HEK293 (cell line): ENCODE measurements around the gene ZNF48.
A peak's percentile ranks its signal among the peaks of the same experiment; 100 is the strongest.

Experiments
- GFI1B ChIP-seq: fragments of 450-650 bp; formaldehyde crosslinking; IDR thresholded peaks from 2 replicates; pipeline ENCODE4 v1.5.1; 2016; ENCODE audit warnings: missing biosample characterization, missing genetic modification characterization
- GLI2 ChIP-seq: fragments of 450-650 bp; formaldehyde crosslinking; IDR thresholded peaks from 2 replicates; pipeline ENCODE4; 2017; ENCODE audit warnings: missing biosample characterization, missing genetic modification characterization, low read depth, borderline replicate concordance
- HOXC10 ChIP-seq: sonication (generic); formaldehyde crosslinking; IDR thresholded peaks from 2 replicates; pipeline ENCODE4 v1.8.1; 2023; ENCODE audit warnings: mild to moderate bottlenecking, missing genetic modification reagents
- HOXD13 ChIP-seq: sonication (generic); formaldehyde crosslinking; IDR thresholded peaks from 2 replicates; pipeline ENCODE4 v1.8.0; 2022; ENCODE audit warnings: missing genetic modification reagents, borderline replicate concordance
- PBX3 ChIP-seq: sonication (generic); formaldehyde crosslinking; IDR thresholded peaks from 2 replicates; pipeline ENCODE4 v1.8.1; 2022; ENCODE audit warnings: mild to moderate bottlenecking, moderate library complexity, missing genetic modification reagents
- PRDM10 ChIP-seq: fragments of 450-650 bp; formaldehyde crosslinking; IDR thresholded peaks from 2 replicates; pipeline ENCODE4 v1.5.1; 2016; ENCODE audit warnings: missing biosample characterization, missing genetic modification characterization
- RBAK ChIP-seq: fragments of 450-650 bp; formaldehyde crosslinking; IDR thresholded peaks from 2 replicates; pipeline ENCODE4 v1.5.1; 2016; ENCODE audit warnings: missing biosample characterization, missing genetic modification characterization
- SP3 ChIP-seq: fragments of 450-650 bp; formaldehyde crosslinking; IDR thresholded peaks from 2 replicates; pipeline ENCODE4 v1.5.1; 2016; ENCODE audit warnings: missing biosample characterization, missing genetic modification characterization
- TRIM28 ChIP-seq: IDR thresholded peaks from 2 replicates; pipeline ENCODE4 v1.6.1; 2011; ENCODE audit warnings: low read length, control low read depth, borderline replicate concordance
- ZBTB17 ChIP-seq: fragments of 450-650 bp; formaldehyde crosslinking; IDR thresholded peaks from 2 replicates; pipeline ENCODE4 v1.5.1; 2016; ENCODE audit warnings: missing biosample characterization, missing genetic modification characterization
- ZBTB20 ChIP-seq: fragments of 450-650 bp; formaldehyde crosslinking; IDR thresholded peaks from 2 replicates; pipeline ENCODE4 v1.5.1; 2016; ENCODE audit warnings: missing biosample characterization, missing genetic modification characterization
- ZBTB6 ChIP-seq: fragments of 450-650 bp; formaldehyde crosslinking; IDR thresholded peaks from 2 replicates; pipeline ENCODE4 v1.5.1; 2017; ENCODE audit warnings: missing biosample characterization, missing genetic modification characterization
- ZEB2 ChIP-seq: fragments of 450-650 bp; formaldehyde crosslinking; IDR thresholded peaks from 2 replicates; pipeline ENCODE4 v1.5.1; 2016; ENCODE audit warnings: missing biosample characterization, missing genetic modification characterization
- ZNF112 ChIP-seq: fragments of 450-650 bp; formaldehyde crosslinking; IDR thresholded peaks from 2 replicates; pipeline ENCODE4 v1.5.0; 2017; ENCODE audit warnings: missing biosample characterization, missing genetic modification characterization
- ZNF132 ChIP-seq: fragments of 450-650 bp; formaldehyde crosslinking; IDR thresholded peaks from 2 replicates; pipeline ENCODE4 v1.5.1; 2017; ENCODE audit warnings: missing biosample characterization, missing genetic modification characterization, borderline replicate concordance
- ZNF155 ChIP-seq: fragments of 450-650 bp; formaldehyde crosslinking; IDR thresholded peaks from 2 replicates; pipeline ENCODE4 v1.5.1; 2016; ENCODE audit warnings: missing biosample characterization, missing genetic modification characterization
- ZNF157 ChIP-seq: fragments of 450-650 bp; formaldehyde crosslinking; IDR thresholded peaks from 2 replicates; pipeline ENCODE4 v1.5.1; 2016; ENCODE audit warnings: missing biosample characterization, missing genetic modification characterization
- ZNF184 ChIP-seq: fragments of 450-650 bp; IDR thresholded peaks from 2 replicates; pipeline ENCODE4 v1.5.1; 2018; ENCODE audit warnings: missing biosample characterization, mild to moderate bottlenecking, missing genetic modification characterization
- ZNF214 ChIP-seq: fragments of 450-650 bp; formaldehyde crosslinking; IDR thresholded peaks from 2 replicates; pipeline ENCODE4 v1.5.1; 2017; ENCODE audit warnings: missing biosample characterization, mild to moderate bottlenecking, missing genetic modification characterization, borderline replicate concordance
- ZNF23 ChIP-seq: fragments of 450-650 bp; formaldehyde crosslinking; IDR thresholded peaks from 2 replicates; pipeline ENCODE4 v1.5.1; 2016; ENCODE audit warnings: missing biosample characterization, missing genetic modification characterization, borderline replicate concordance
- ZNF239 ChIP-seq: fragments of 450-650 bp; formaldehyde crosslinking; IDR thresholded peaks from 2 replicates; pipeline ENCODE4 v1.5.1; 2016; ENCODE audit warnings: missing biosample characterization, missing genetic modification characterization
- ZNF350 ChIP-seq: fragments of 450-650 bp; formaldehyde crosslinking; IDR thresholded peaks from 2 replicates; pipeline ENCODE4 v1.5.0; 2017; ENCODE audit warnings: missing biosample characterization, mild to moderate bottlenecking, missing genetic modification characterization
- ZNF394 ChIP-seq: fragments of 450-650 bp; formaldehyde crosslinking; IDR thresholded peaks from 2 replicates; pipeline ENCODE4 v1.5.1; 2016; ENCODE audit warnings: missing biosample characterization, missing genetic modification characterization, mild to moderate bottlenecking, moderate library complexity, borderline replicate concordance
- ZNF426 ChIP-seq: fragments of 450-650 bp; formaldehyde crosslinking; IDR thresholded peaks from 2 replicates; pipeline ENCODE4 v1.5.1; 2017; ENCODE audit warnings: missing biosample characterization, missing genetic modification characterization, mild to moderate bottlenecking, inconsistent platforms, moderate library complexity
- ZNF488 ChIP-seq: fragments of 450-650 bp; formaldehyde crosslinking; IDR thresholded peaks from 2 replicates; pipeline ENCODE4 v1.5.1; 2016; ENCODE audit warnings: missing biosample characterization, missing genetic modification characterization
- ZNF692 ChIP-seq: fragments of 450-650 bp; formaldehyde crosslinking; IDR thresholded peaks from 2 replicates; pipeline ENCODE4 v1.5.1; 2016; ENCODE audit warnings: missing biosample characterization, missing genetic modification characterization
- ZNF701 ChIP-seq: fragments of 450-650 bp; formaldehyde crosslinking; IDR thresholded peaks from 2 replicates; pipeline ENCODE4 v1.5.1; 2016; ENCODE audit warnings: missing biosample characterization, missing genetic modification characterization
- ZNF747 ChIP-seq: fragments of 450-650 bp; formaldehyde crosslinking; IDR thresholded peaks from 2 replicates; pipeline ENCODE4 v1.5.1; 2016; ENCODE audit warnings: missing biosample characterization, missing genetic modification characterization
- ZNF777 ChIP-seq: fragments of 450-650 bp; formaldehyde crosslinking; IDR thresholded peaks from 2 replicates; pipeline ENCODE4 v1.5.1; 2017; ENCODE audit warnings: missing biosample characterization, missing genetic modification characterization, borderline replicate concordance
- ZNF837 ChIP-seq: fragments of 450-650 bp; formaldehyde crosslinking; IDR thresholded peaks from 2 replicates; pipeline ENCODE4 v1.5.1; 2016; ENCODE audit warnings: missing biosample characterization, missing genetic modification characterization
- ZSCAN18 ChIP-seq: fragments of 450-650 bp; formaldehyde crosslinking; IDR thresholded peaks from 2 replicates; pipeline ENCODE4 v1.5.1; 2016; ENCODE audit warnings: missing biosample characterization, missing genetic modification characterization

ZNF48 gene

GRCh38 chr16:30417529-30418349 is 22.5 kb downstream of the ZNF48 start (continued):
- TF ChIP-seq ZNF747 (tag by site-specific recombination), result no peak
- TF ChIP-seq ZEB2 (tag by site-specific recombination), result no peak
- peak; percentile 52; the same call in 1 of the 2 replicates for TF ChIP-seq ZNF488 (tag by site-specific recombination)
- TF ChIP-seq PRDM10 (tag by site-specific recombination), result no peak
- TF ChIP-seq HOXD13 (CRISPR knock-in tag), result no peak
- TF ChIP-seq ZNF23, result no peak
- no peak for TF ChIP-seq ZNF132 (tag by site-specific recombination)
- no peak for TF ChIP-seq ZNF112
- TF ChIP-seq ZNF350, result no peak
- TF ChIP-seq ZNF394, result no peak
- TF ChIP-seq SP3, result no peak
- TF ChIP-seq ZNF692, result peak; percentile 77
- TF ChIP-seq ZNF184 (tag by site-specific recombination), result no peak
- no peak for TF ChIP-seq RBAK (tag by site-specific recombination)
- TF ChIP-seq HOXC10 (CRISPR knock-in tag), result 0 out of 2 replicates have a peak, but pooled peaks have one; percentile 38
- TF ChIP-seq ZNF239, result no peak
- TF ChIP-seq GLI2, result no peak
- no peak for TF ChIP-seq ZSCAN18
- peak; percentile 46; the same call in 1 of the 2 replicates for TF ChIP-seq ZBTB6 (tag by site-specific recombination)
- no peak for TF ChIP-seq ZNF426
- no peak for TF ChIP-seq ZNF701 (tag by site-specific recombination)
- TF ChIP-seq ZBTB17 (tag by site-specific recombination), result peak; percentile 54; the same call in 1 of the 2 replicates
- no peak for TF ChIP-seq ZNF214 (tag by site-specific recombination)
- no peak for TF ChIP-seq ZNF155 (tag by site-specific recombination)
- peak; percentile 92; the same call in 1 of the 2 replicates for TF ChIP-seq ZNF837
- no peak for TF ChIP-seq GFI1B (tag by site-specific recombination)
- peak; percentile 96 for TF ChIP-seq PBX3 (CRISPR knock-in tag)
- no peak for TF ChIP-seq TRIM28
- TF ChIP-seq ZNF157 (tag by site-specific recombination), result no peak
- peak; percentile 75 for TF ChIP-seq ZBTB20 (tag by site-specific recombination)
- no peak for TF ChIP-seq ZNF777
